HCT116 (cell line): Measurements from ENCODE around the gene TMEM252. TPM values are rescaled to one million over a fixed set of nuclear protein-coding genes. Genes with fewer than 3 reads are reported as not detected.

Experiments used
- ATAC-seq: fragments of 200-7000 bp; cut with Tn5 transposase; 2 replicates; pipeline ENCODE4 v1.9.1; 2020; ENCODE audit warnings: mild to moderate bottlenecking, moderate library complexity
- BruUV-seq: library from RNA; stranded (reverse); fragments of 400-500 nt; replicated peaks from 2 replicates; lab custom pipeline; 2021; lab: Mats Ljungman, UMichigan
- CTCF ChIA-PET: fragments of 300-600 bp; sonication (Branson Sonifier 250); formaldehyde crosslinking; loops from one replicate; lab custom pipeline; 2021; ENCODE audit warnings: antibody characterized with exemption; lab: Charles Lee
- POLR2A ChIA-PET: fragments of 300-600, 350-600 bp; sonication (Branson Sonifier 250); formaldehyde crosslinking; loops from one replicate; lab custom pipeline; 2021; ENCODE audit warnings: antibody characterized with exemption; lab: Charles Lee
- RAD21 ChIA-PET, 2 experiments: fragments of 300-600 bp; sonication (Branson Sonifier 250); formaldehyde crosslinking; loops; one replicate each; lab custom pipeline; 2023; ENCODE audit warnings: low total read pairs in 2 of 2; ENCODE audit not compliant: uncharacterized antibody in 2 of 2, unreplicated experiment in 2 of 2, low non-redundant PET in 1 of 2; lab: Charles Lee
- DNase-seq: peaks from one replicate; pipeline ENCODE4 v3.0.0-alpha.2; 2010; ENCODE audit warnings: low read depth, low spot score
- H2AFZ ChIP-seq: fragments of 200-600 bp; shearing (Covaris generic), sonication (generic); 2 replicates; pipeline ENCODE4 v1.6.1; 2017; ENCODE audit warnings: low read depth, mixed run types, mixed read lengths, antibody characterized with exemption, low read length; ENCODE audit not compliant: poor library complexity, severe bottlenecking
- H3K27ac ChIP-seq: 2 replicates; pipeline ENCODE4 v1.5.1; 2012; ENCODE audit warnings: low read depth, low read length
- H3K27me3 ChIP-seq: fragments of 200-600 bp; sonication (generic); 2 replicates; pipeline ENCODE4 v1.6.1; 2016; ENCODE audit warnings: mixed run types, low read length, mixed read lengths; ENCODE audit not compliant: insufficient read depth
- H3K36me3 ChIP-seq, 2 experiments: fragments of 200-500 bp in 1 of 2; fragments of 200-600 bp in 1 of 2; sonication (Bioruptor generic) in 1 of 2; sonication (generic) in 1 of 2; 2 replicates each; pipeline versions ENCODE4 v1.5.1 to v1.6.1; 2014 to 2016; ENCODE audit warnings: low read length in 2 of 2, inconsistent platforms in 1 of 2, mixed read lengths in 1 of 2, mixed run types in 1 of 2; ENCODE audit not compliant: insufficient read depth in 2 of 2, control insufficient read depth in 1 of 2
- H3K4me1 ChIP-seq, 2 experiments: fragments of 200-600 bp in 1 of 2; sonication (generic) in 1 of 2; 2 replicates each; pipeline versions ENCODE4 v1.5.1 to v1.6.1; 2012 to 2017; ENCODE audit warnings: low read length in 2 of 2, inconsistent platforms in 1 of 2, mild to moderate bottlenecking in 1 of 2, mixed read lengths in 1 of 2, mixed run types in 1 of 2, moderate library complexity in 1 of 2; ENCODE audit not compliant: insufficient read depth in 2 of 2, control insufficient read depth in 1 of 2
- H3K4me2 ChIP-seq: fragments of 200-600 bp; sonication (generic); 2 replicates; pipeline ENCODE4 v1.6.1; 2017; ENCODE audit warnings: mixed run types, low read length, mixed read lengths
- H3K4me3 ChIP-seq, 2 experiments: fragments of 200-600 bp in 1 of 2; sonication (generic) in 1 of 2; replicated peaks in 1 of 2; 2 replicates each; pipeline ENCODE4 v1.5.1; 2011 to 2016; ENCODE audit warnings: low read length in 2 of 2, control low read depth in 1 of 2, low read depth in 1 of 2, mild to moderate bottlenecking in 1 of 2, mixed read lengths in 1 of 2, mixed run types in 1 of 2
- H3K79me2 ChIP-seq: fragments of 200-600 bp; sonication (generic); 2 replicates; pipeline ENCODE4 v1.6.1; 2017; ENCODE audit warnings: mild to moderate bottlenecking, mixed run types, low read length, moderate library complexity, mixed read lengths; ENCODE audit not compliant: insufficient read depth
- H3K9ac ChIP-seq: fragments of 200-600 bp; sonication (generic); 2 replicates; pipeline ENCODE4 v1.6.1; 2016; ENCODE audit warnings: low read length, mixed read lengths
- H3K9me2 ChIP-seq: fragments of 200-600 bp; sonication (generic), shearing (Covaris generic); 2 replicates; pipeline ENCODE4 v1.6.1; 2017; ENCODE audit warnings: mixed run types, mild to moderate bottlenecking, moderate library complexity; ENCODE audit not compliant: insufficient read depth
- H3K9me3 ChIP-seq, 2 experiments: fragments of 200-500 bp in 1 of 2; fragments of 200-600 bp in 1 of 2; sonication (Bioruptor generic) in 1 of 2; sonication (generic) in 1 of 2; 2 replicates each; pipeline ENCODE4 v1.6.1; 2014 to 2017; ENCODE audit warnings: low read length in 2 of 2, mixed read lengths in 2 of 2, inconsistent platforms in 1 of 2, low read depth in 1 of 2, mild to moderate bottlenecking in 1 of 2, mixed run types in 1 of 2, moderate library complexity in 1 of 2; ENCODE audit not compliant: control insufficient read depth in 1 of 2, insufficient read depth in 1 of 2
- H4K20me1 ChIP-seq: fragments of 200-600 bp; sonication (generic), shearing (Covaris generic); 2 replicates; pipeline ENCODE4 v1.6.1; 2017; ENCODE audit warnings: mixed run types, mild to moderate bottlenecking, moderate library complexity; ENCODE audit not compliant: insufficient read depth
- ATF3 ChIP-seq: IDR thresholded peaks from 2 replicates; pipeline ENCODE4 v1.6.1; 2012
- EGR1 ChIP-seq: IDR thresholded peaks from 2 replicates; pipeline ENCODE4 v1.6.1; 2012; ENCODE audit warnings: low read depth
- EZH2 ChIP-seq: fragments of 200-600 bp; sonication (generic); IDR thresholded peaks from 2 replicates; pipeline ENCODE4 v1.6.1; 2017; ENCODE audit warnings: antibody characterized with exemption, mixed run types
- EZH2phosphoT487 ChIP-seq: fragments of 200-600 bp; IDR thresholded peaks from 2 replicates; pipeline ENCODE4 v1.6.1; 2018; ENCODE audit warnings: antibody characterized with exemption, borderline replicate concordance
- FOSL1 ChIP-seq: IDR thresholded peaks from 2 replicates; pipeline ENCODE4 v1.6.1; 2012; ENCODE audit warnings: low read depth
- JUND ChIP-seq: IDR thresholded peaks from 2 replicates; pipeline ENCODE4 v1.6.1; 2012
- POLR2AphosphoS5 ChIP-seq: IDR thresholded peaks from 2 replicates; pipeline ENCODE4 v1.6.1; 2011; ENCODE audit warnings: mild to moderate bottlenecking, low read depth, low read length, moderate library complexity
- RAD21 ChIP-seq: IDR thresholded peaks from 2 replicates; pipeline ENCODE4 v1.6.1; 2012; ENCODE audit warnings: low read depth, mild to moderate bottlenecking
- REST ChIP-seq: IDR thresholded peaks from 2 replicates; pipeline ENCODE4 v1.6.1; 2012; ENCODE audit warnings: low read depth
- SIN3A ChIP-seq: IDR thresholded peaks from 2 replicates; pipeline ENCODE4 v1.6.1; 2012; ENCODE audit warnings: low read depth
- SP1 ChIP-seq: IDR thresholded peaks from 2 replicates; pipeline ENCODE4 v1.6.1; 2012; ENCODE audit warnings: low read depth
- SRF ChIP-seq: IDR thresholded peaks from 2 replicates; pipeline ENCODE4 v1.6.1; 2012; ENCODE audit warnings: low read depth
- ZFX ChIP-seq: fragments of 450-650 bp; IDR thresholded peaks from 2 replicates; pipeline ENCODE4 v1.6.1; 2017
- intact Hi-C: fragments of 100-400 bp; cut with micrococcal nuclease; formaldehyde crosslinking; loops from 2 replicates; pipeline ENCODE4 v1.10.0; 2022
- total RNA-seq: library from RNA; stranded (reverse); gene quantifications from one replicate; pipeline ENCODE4 v1.2.1, GENCODE V29; 2021; ENCODE audit not compliant: unreplicated experiment
- TF ChIP-seq, protein P1 (sequence below): IDR thresholded peaks from 2 replicates; pipeline ENCODE4 v1.6.1; 2011; ENCODE audit warnings: mild to moderate bottlenecking, low read length, moderate library complexity; ENCODE audit not compliant: insufficient replicate concordance; ENCODE audit errors: extremely low read depth

Gene TMEM252
- total RNA-seq, 1 experiment from 2014 or later: not detected

DNA sequence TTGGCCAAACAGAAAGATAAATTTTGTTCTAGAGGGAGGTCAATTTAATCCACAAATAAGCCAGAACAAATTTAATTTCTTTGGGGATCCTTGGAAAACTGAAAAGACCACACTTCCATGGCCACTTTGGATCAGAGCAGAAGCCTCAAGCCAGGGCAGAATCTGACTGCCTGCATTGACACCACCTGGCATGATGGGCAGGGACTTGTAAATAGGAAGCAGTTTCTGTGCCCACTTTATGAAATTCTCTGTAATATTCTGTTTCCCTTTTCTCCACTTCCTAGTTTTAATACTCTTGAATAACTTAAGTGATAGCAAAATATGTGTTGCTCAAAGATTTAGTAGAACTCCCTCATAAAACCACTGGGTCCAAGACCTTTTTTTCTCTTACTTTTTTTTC is 6.7 kb upstream of the TMEM252 start:
- no TSS peak for BruUV-seq
- POLR2A ChIA-PET: no interaction called here

More for the DNA sequence above, 6.7 kb upstream of the TMEM252 start:
- ChIA-PET CTCF (no interaction called here), RAD21 (no interaction called here)
- intact Hi-C loops: no loop called here
- DNase-seq: no peak
- H4K20me1 ChIP-seq: no peaks in the 10 kb centered on the region
- no peak overlapping the region for H3K9ac ChIP-seq
- H3K9me2 ChIP-seq: no peaks in the 10 kb centered on the region
- no peaks in the 10 kb centered on the region for H3K4me1 ChIP-seq
- H2AFZ ChIP-seq: no peak overlapping the region
- no peak overlapping the region for H3K27ac ChIP-seq
- no peaks in the 10 kb centered on the region for H3K9me3 ChIP-seq
- H3K79me2 ChIP-seq: no peaks in the 10 kb centered on the region
- no peak overlapping the region for H3K4me2 ChIP-seq
- TF ChIP-seq JUND (no peak), POLR2AphosphoS5 (no peak), SIN3A (no peak), SRF (no peak), EZH2 (no peak), FOSL1 (no peak), SP1 (no peak), EZH2phosphoT487 (no peak), ATF3 (no peak), REST (no peak), RAD21 (no peak), ZFX (no peak), EGR1 (no peak)
- TF ChIP-seq, protein P1, sequence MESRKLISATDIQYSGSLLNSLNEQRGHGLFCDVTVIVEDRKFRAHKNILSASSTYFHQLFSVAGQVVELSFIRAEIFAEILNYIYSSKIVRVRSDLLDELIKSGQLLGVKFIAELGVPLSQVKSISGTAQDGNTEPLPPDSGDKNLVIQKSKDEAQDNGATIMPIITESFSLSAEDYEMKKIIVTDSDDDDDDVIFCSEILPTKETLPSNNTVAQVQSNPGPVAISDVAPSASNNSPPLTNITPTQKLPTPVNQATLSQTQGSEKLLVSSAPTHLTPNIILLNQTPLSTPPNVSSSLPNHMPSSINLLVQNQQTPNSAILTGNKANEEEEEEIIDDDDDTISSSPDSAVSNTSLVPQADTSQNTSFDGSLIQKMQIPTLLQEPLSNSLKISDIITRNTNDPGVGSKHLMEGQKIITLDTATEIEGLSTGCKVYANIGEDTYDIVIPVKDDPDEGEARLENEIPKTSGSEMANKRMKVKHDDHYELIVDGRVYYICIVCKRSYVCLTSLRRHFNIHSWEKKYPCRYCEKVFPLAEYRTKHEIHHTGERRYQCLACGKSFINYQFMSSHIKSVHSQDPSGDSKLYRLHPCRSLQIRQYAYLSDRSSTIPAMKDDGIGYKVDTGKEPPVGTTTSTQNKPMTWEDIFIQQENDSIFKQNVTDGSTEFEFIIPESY: no peak
- no peak for ATAC-seq
- no peaks in the 10 kb centered on the region for H3K36me3 ChIP-seq
- peaks cover 10% of the 10 kb centered on the region for H3K27me3 ChIP-seq
- H3K4me3 ChIP-seq: no peak overlapping the region
